HFF-Myc (cell line): ENCODE results near the gene CCL22.
A peak's percentile ranks its signal among the peaks of the same experiment; 100 is the strongest.

Source experiments
- DNase-seq: peaks from one replicate; pipeline ENCODE4 v3.0.0-alpha.2; 2011; ENCODE audit warnings: low read depth; ENCODE audit errors: extremely low read depth
- H3K4me3 ChIP-seq: replicated peaks from 2 replicates; pipeline ENCODE4 v1.5.1; 2011; ENCODE audit warnings: low read depth, mild to moderate bottlenecking, control low read depth, low read length
- TF ChIP-seq, protein P1 (sequence below): IDR thresholded peaks from 2 replicates; pipeline ENCODE4 v1.5.1; 2012; ENCODE audit warnings: mild to moderate bottlenecking, low read depth, low read length, control low read depth; ENCODE audit errors: missing control alignments

Gene CCL22

GRCh38 chr16:57364143-57364542 is 5.6 kb downstream of the CCL22 start:
- TF ChIP-seq, protein P1, sequence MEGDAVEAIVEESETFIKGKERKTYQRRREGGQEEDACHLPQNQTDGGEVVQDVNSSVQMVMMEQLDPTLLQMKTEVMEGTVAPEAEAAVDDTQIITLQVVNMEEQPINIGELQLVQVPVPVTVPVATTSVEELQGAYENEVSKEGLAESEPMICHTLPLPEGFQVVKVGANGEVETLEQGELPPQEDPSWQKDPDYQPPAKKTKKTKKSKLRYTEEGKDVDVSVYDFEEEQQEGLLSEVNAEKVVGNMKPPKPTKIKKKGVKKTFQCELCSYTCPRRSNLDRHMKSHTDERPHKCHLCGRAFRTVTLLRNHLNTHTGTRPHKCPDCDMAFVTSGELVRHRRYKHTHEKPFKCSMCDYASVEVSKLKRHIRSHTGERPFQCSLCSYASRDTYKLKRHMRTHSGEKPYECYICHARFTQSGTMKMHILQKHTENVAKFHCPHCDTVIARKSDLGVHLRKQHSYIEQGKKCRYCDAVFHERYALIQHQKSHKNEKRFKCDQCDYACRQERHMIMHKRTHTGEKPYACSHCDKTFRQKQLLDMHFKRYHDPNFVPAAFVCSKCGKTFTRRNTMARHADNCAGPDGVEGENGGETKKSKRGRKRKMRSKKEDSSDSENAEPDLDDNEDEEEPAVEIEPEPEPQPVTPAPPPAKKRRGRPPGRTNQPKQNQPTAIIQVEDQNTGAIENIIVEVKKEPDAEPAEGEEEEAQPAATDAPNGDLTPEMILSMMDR, result no peak
- H3K4me3 ChIP-seq, result no peak overlapping the region
- DNase-seq, result no peak

DNA sequence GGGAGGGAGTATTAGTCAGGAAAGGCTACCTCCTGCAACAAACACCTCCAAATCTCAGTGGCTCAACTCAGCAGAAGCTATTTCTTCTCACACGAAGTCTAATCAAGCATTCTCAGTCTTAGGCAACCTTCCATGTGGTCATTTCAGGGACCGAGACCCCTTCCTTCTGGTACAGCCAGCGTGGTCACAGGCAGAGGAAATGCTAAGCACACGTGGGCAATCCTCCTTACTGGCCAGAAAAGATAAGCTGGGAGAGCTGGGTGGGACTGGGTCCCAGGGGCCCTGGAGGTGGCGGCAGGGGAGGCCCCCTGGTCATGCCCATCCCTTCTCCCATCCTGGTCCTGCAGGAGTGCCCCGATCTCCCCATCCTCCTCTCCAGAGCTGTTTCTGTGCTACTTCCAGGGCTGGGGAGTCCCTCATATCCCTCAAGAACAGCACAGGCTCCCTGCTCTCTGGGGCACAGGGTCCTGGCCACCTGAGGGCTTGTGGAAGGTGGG is 8.0 kb downstream of the CCL22 start:
- no peak for DNase-seq
- TF ChIP-seq, protein P1, result no peak
- H3K4me3 ChIP-seq, result no peak overlapping the region

DNA sequence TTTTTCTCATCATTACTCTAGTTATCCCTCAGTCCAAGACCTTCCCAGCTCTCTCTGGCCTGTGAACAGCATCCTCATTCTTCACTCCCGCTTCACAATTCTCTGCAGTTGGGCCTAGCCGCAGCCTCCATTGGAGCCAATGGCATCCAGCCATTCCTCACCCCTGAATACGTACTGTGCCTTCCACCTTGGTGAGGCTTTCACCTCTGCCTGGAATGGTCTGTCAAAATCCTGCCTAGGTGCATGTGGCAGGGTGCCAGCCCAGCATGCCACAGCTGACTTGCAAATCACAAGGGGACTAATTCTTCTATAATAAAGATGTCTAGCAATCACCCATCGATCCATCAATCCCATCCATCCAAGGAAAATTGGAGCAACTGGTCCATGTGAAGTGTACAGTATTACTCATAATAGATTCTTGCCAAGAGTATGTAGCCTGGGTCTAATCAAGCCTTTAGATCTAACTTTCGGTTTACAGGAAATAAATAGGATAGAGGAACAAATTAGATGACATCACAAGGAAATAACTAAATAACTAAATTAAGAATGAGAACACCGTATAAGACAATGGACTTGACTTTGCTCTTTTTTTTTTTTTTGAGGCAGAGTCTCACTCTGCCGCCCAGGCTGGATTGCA is 8.7 kb downstream of the CCL22 start:
- DNase-seq, result no peak
- TF ChIP-seq, protein P1, result no peak
- H3K4me3 ChIP-seq, result no peak overlapping the region

- TF ChIP-seq, protein P1, result no peak
- no peak for DNase-seq
- no peak overlapping the region for H3K4me3 ChIP-seq
Measured at GRCh38 chr16:57371494-57372371, 13.2 kb downstream of the CCL22 start.

GRCh38 chr16:57372372-57373116 is 14.0 kb downstream of the CCL22 start, which contains the start of gene CX3CL1:
TSS of gene CX3CL1 (plus strand) at chr16:57372490. CDS start at chr16:57372569, 79 bp downstream.
- DNase-seq, result no peak
- TF ChIP-seq, protein P1, result no peak
- peak within 1 kb of the TSS; percentile 26 for H3K4me3 ChIP-seq

DNA sequence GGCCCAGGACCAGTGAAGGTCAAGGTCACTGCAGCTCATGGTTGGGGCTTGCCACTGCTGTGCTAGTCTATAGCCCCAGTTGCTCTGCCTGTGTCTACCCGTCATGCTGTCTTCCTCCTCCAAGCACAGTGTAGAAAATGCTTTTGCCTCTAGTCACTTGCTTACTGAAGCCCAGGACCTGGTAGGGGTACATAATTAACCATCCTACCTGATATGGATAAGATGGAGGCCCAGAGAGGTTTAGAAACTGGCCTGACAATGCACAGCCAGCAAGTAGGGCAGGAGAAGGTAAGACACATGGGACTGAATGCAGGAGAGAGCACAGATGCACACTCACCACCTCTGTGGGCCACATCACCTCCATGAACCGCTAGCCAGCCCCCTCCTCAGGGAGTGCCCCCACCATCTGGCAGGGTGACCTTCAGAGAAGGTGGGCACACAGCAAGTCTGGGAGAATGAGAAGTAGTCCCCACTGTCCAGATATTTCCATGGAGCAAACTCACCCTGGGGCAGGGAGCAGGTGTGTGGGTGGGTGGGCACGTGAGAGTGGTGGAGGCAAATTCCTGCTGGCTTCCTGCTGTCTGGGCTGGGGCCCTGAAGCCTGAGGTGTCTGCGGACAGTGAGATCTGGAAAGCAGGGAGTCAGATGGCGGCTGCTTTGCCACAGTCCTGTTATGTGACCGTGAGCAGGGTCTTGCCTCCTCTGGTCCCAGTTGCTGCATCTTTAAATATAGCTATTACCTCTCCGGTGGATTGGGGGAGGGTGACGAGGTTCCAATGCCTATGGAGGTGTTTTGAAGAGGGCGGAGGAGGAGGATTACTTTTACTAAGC is 14.7 kb downstream of the CCL22 start:
- no peak for DNase-seq
- TF ChIP-seq, protein P1, result no peak
- H3K4me3 ChIP-seq, result no peak overlapping the region
